HL-60 (cell line): ENCODE measurements around the gene R3HCC1L.

Experiments
- DNase-seq, 2 experiments: peaks; one replicate each; pipeline ENCODE4 v3.0.0-alpha.2; 2010 to 2020; ENCODE audit warnings: low read depth in 1 of 2, low spot score in 1 of 2
- H3K27ac ChIP-seq: fragments of 250-450 bp; sonication (Bioruptor Pico); replicated peaks from 2 replicates; pipeline ENCODE4 v1.5.1; 2020; ENCODE audit warnings: mild to moderate bottlenecking, moderate library complexity
- H3K27me3 ChIP-seq: fragments of 250-450 bp; sonication (Bioruptor Pico); 2 replicates; pipeline ENCODE4 v1.5.1; 2021; ENCODE audit warnings: mild to moderate bottlenecking, moderate library complexity; ENCODE audit not compliant: insufficient read depth, poor library complexity, severe bottlenecking
- H3K4me3 ChIP-seq: replicated peaks from 2 replicates; pipeline ENCODE4 v1.5.1; 2011; ENCODE audit warnings: mild to moderate bottlenecking, control low read depth, low read length; ENCODE audit not compliant: insufficient read depth
- CTCF ChIP-seq: IDR thresholded peaks from one replicate; pipeline ENCODE4 v1.5.1; 2011; ENCODE audit warnings: low read length, control low read depth, inconsistent platforms; ENCODE audit not compliant: insufficient read depth
- GABPA ChIP-seq: IDR thresholded peaks from 2 replicates; pipeline ENCODE4 v1.6.1; 2012; ENCODE audit warnings: low read depth
- POLR2AphosphoS5 ChIP-seq: IDR thresholded peaks from 2 replicates; pipeline ENCODE4 v1.6.1; 2012; ENCODE audit warnings: low read depth
- REST ChIP-seq: IDR thresholded peaks from 2 replicates; pipeline ENCODE4 v1.6.1; 2012; ENCODE audit warnings: low read depth; ENCODE audit not compliant: insufficient replicate concordance
- SPI1 ChIP-seq: IDR thresholded peaks from 2 replicates; pipeline ENCODE4 v1.6.1; 2012; ENCODE audit warnings: low read depth, mild to moderate bottlenecking, borderline replicate concordance

The R3HCC1L gene

GRCh38 chr10:98265403-98266378, 131.2 kb downstream of the R3HCC1L start:
- no peak overlapping the region for H3K4me3 ChIP-seq
- H3K27me3 ChIP-seq = peaks cover 32% of the 10 kb centered on the region
- no peak for DNase-seq
- no peak overlapping the region for H3K27ac ChIP-seq
- no peak for TF ChIP-seq SPI1
- no peak for TF ChIP-seq CTCF
- no peak for TF ChIP-seq GABPA
- no peak for TF ChIP-seq REST

GRCh38 chr10:98266647-98267046, 132.2 kb downstream of the R3HCC1L start:
- Histone ChIP-seq H3K27me3 (peaks cover 32% of the 10 kb centered on the region), H3K27ac (no peak overlapping the region), H3K4me3 (no peak overlapping the region)
- no peak for DNase-seq
- no peak for TF ChIP-seq CTCF
- TF ChIP-seq SPI1 = no peak
- no peak for TF ChIP-seq POLR2AphosphoS5
- TF ChIP-seq GABPA = no peak
- TF ChIP-seq REST = no peak

- no peak overlapping the region for H3K4me3 ChIP-seq
- TF ChIP-seq SPI1 (no peak), GABPA (no peak), CTCF (no peak), REST (no peak), POLR2AphosphoS5 (no peak)
- DNase-seq = no peak
- peaks cover 32% of the 10 kb centered on the region for H3K27me3 ChIP-seq
- H3K27ac ChIP-seq = no peak overlapping the region
These were observed 132.8 kb downstream of the R3HCC1L start for GRCh38 chr10:98267069-98267893.
